K562 (cell line): Measurements from ENCODE around the gene CTNNBL1. TPM values are rescaled to one million over a fixed set of nuclear protein-coding genes. Genes with fewer than 3 reads are reported as not detected.

ENCODE experiments used
- ATAC-seq: fragments of 200-7000 bp; cut with Tn5 transposase; 3 replicates; pipeline ENCODE4 v1.9.1; 2020; ENCODE audit warnings: moderate library complexity
- BruUV-seq: library from RNA; stranded (reverse); fragments of 400-500 nt; replicated peaks from 2 replicates; lab custom pipeline; 2021; lab: Mats Ljungman, UMichigan
- CTCF ChIA-PET: fragments of 300-600 bp; formaldehyde crosslinking; extraction: SDS; loops from one replicate; lab custom pipeline; 2021; ENCODE audit warnings: low intra/inter-chr PET ratio; lab: Yijun Ruan, JAX
- POLR2A ChIA-PET: fragments of 300-600, 350-650 bp; sonication (Branson Sonifier 250); formaldehyde crosslinking; extraction: SDS; loops from one replicate; lab custom pipeline; 2021; ENCODE audit warnings: antibody characterized with exemption, inconsistent platforms; lab: Yijun Ruan, JAX
- DNase-seq, 4 experiments: peaks; one replicate each; pipeline versions ENCODE4 v3.0.0 to v3.0.0-alpha.2; 2011 to 2018; ENCODE audit warnings: low spot score in 3 of 4, mixed read lengths in 3 of 4; ENCODE audit errors: extremely low read depth in 1 of 4
- FAIRE-seq: peaks from 2 replicates; lab custom pipeline; 2011; peaks lifted over from hg19 to GRCh38; lab: Jason Lieb, UNC
- H2AFZ ChIP-seq: 2 replicates; pipeline ENCODE4 v1.6.0; 2011; ENCODE audit warnings: low read depth, low read length, control low read depth, inconsistent platforms
- H3K27ac ChIP-seq: fragments of 200-600 bp; 3 replicates; pipeline ENCODE4 v1.8.0; 2011; ENCODE audit warnings: low read depth, mild to moderate bottlenecking, control low read depth, inconsistent platforms, low read length, moderate library complexity, mixed read lengths; ENCODE audit errors: extremely low read depth
- H3K27me3 ChIP-seq, 2 experiments: fragments of 300-600 bp in 1 of 2; 2 replicates in 1 of 2; 3 replicates in 1 of 2; pipeline versions ENCODE4 v1.6.0 to v1.8.0; 2011; ENCODE audit warnings: inconsistent platforms in 2 of 2, low read length in 2 of 2, mild to moderate bottlenecking in 1 of 2, mixed read lengths in 1 of 2, moderate library complexity in 1 of 2; ENCODE audit not compliant: control insufficient read depth in 2 of 2, insufficient read depth in 2 of 2
- H3K36me3 ChIP-seq: fragments of 300-600 bp; 3 replicates; pipeline ENCODE4 v1.8.0; 2011; ENCODE audit warnings: mild to moderate bottlenecking, low read length, inconsistent platforms; ENCODE audit not compliant: control insufficient read depth, insufficient read depth
- H3K4me1 ChIP-seq, 2 experiments: fragments of 200-600 bp in 1 of 2; replicated peaks in 1 of 2; 2 replicates in 1 of 2; 3 replicates in 1 of 2; pipeline versions ENCODE4 v1.5.1 to v1.8.0; 2011; ENCODE audit warnings: inconsistent platforms in 2 of 2, low read length in 2 of 2, mild to moderate bottlenecking in 1 of 2, mixed read lengths in 1 of 2, moderate library complexity in 1 of 2; ENCODE audit not compliant: control insufficient read depth in 2 of 2, insufficient read depth in 2 of 2
- H3K4me2 ChIP-seq: 2 replicates; pipeline ENCODE4 v1.6.1; 2011; ENCODE audit warnings: low read length, control low read depth, inconsistent platforms, mixed read lengths; ENCODE audit not compliant: insufficient read depth
- H3K4me3 ChIP-seq: fragments of 200-600 bp; sonication (generic), shearing (Covaris generic); 2 replicates; pipeline ENCODE4 v1.5.1; 2016; ENCODE audit warnings: control low read depth, inconsistent platforms
- H3K79me2 ChIP-seq: fragments of 200-600 bp; 3 replicates; pipeline ENCODE4 v1.8.0; 2011; ENCODE audit warnings: low read length, inconsistent platforms; ENCODE audit not compliant: control insufficient read depth, insufficient read depth
- H3K9ac ChIP-seq, 2 experiments: 2 replicates each; pipeline versions ENCODE4 v1.6.0 to v1.6.1; 2011; ENCODE audit warnings: low read depth in 2 of 2, low read length in 2 of 2, control low read depth in 1 of 2, inconsistent platforms in 1 of 2, mild to moderate bottlenecking in 1 of 2, mixed read lengths in 1 of 2; ENCODE audit not compliant: insufficient read depth in 1 of 2
- H3K9me1 ChIP-seq: one replicate; pipeline ENCODE4 v1.6.0; 2011; ENCODE audit warnings: inconsistent platforms, mild to moderate bottlenecking, low read length, moderate library complexity; ENCODE audit not compliant: control insufficient read depth, insufficient read depth
- H3K9me3 ChIP-seq: replicated peaks from 2 replicates; pipeline ENCODE4 v1.5.1; 2011; ENCODE audit warnings: low read depth, low read length, inconsistent platforms; ENCODE audit not compliant: control insufficient read depth, insufficient read depth
- H4K20me1 ChIP-seq: replicated peaks from 2 replicates; pipeline ENCODE4 v1.6.1; 2011; ENCODE audit warnings: low read length, inconsistent platforms, mixed read lengths; ENCODE audit not compliant: control insufficient read depth, insufficient read depth
- BACH1 ChIP-seq: fragments of 200-800 bp; sonication (Bioruptor generic); IDR thresholded peaks from 2 replicates; pipeline ENCODE4 v1.6.1; 2016; ENCODE audit warnings: missing genetic modification characterization, missing compliant biosample characterization
- CBFA2T2 ChIP-seq: fragments of 450-650 bp; conservative IDR thresholded peaks from 2 replicates; pipeline ENCODE4 v1.6.1; 2017; ENCODE audit warnings: mild to moderate bottlenecking
- CHD2 ChIP-seq: IDR thresholded peaks from 2 replicates; pipeline ENCODE4 v1.6.1; 2011; ENCODE audit warnings: low read depth, low read length
- DMBX1 ChIP-seq: fragments of 250-450 bp; sonication (Bioruptor Pico); IDR thresholded peaks from 2 replicates; pipeline ENCODE4 v1.8.0; 2022; ENCODE audit warnings: inconsistent platforms, mild to moderate bottlenecking, moderate library complexity, borderline replicate concordance
- HNRNPLL ChIP-seq: fragments of 200-400 bp; formaldehyde crosslinking; IDR thresholded peaks from 2 replicates; pipeline ENCODE4 v1.6.1; 2017; ENCODE audit warnings: low read length, low read depth, mild to moderate bottlenecking; ENCODE audit not compliant: poor library complexity, severe bottlenecking
- NBN ChIP-seq: fragments of 450-650 bp; IDR thresholded peaks from 2 replicates; pipeline ENCODE4 v1.6.1; 2016; ENCODE audit warnings: low read depth, mild to moderate bottlenecking
- NONO ChIP-seq, 2 experiments: fragments of 200-400 bp in 1 of 2; fragments of 450-650 bp in 1 of 2; formaldehyde crosslinking in 1 of 2; IDR thresholded peaks; 2 replicates each; pipeline ENCODE4 v1.6.1; 2017; ENCODE audit warnings: low read depth in 2 of 2, mild to moderate bottlenecking in 2 of 2, moderate library complexity in 2 of 2, low read length in 1 of 2
- PCBP2 ChIP-seq: fragments of 200-400 bp; formaldehyde crosslinking; IDR thresholded peaks from 2 replicates; pipeline ENCODE4 v1.6.1; 2018; ENCODE audit warnings: low read length, low read depth, mild to moderate bottlenecking, moderate library complexity; ENCODE audit not compliant: poor library complexity, severe bottlenecking
- SMARCC2 ChIP-seq: fragments of 450-650 bp; IDR thresholded peaks from 2 replicates; pipeline ENCODE4 v1.6.1; 2017; ENCODE audit warnings: antibody characterized with exemption, moderate library complexity, mild to moderate bottlenecking, low read depth
- SRF ChIP-seq, 2 experiments: fragments of 250-450, 450-650 bp in 1 of 2; sonication (Bioruptor Pico) in 1 of 2; sonication (generic) in 1 of 2; formaldehyde crosslinking; IDR thresholded peaks; 2 replicates each; pipeline versions ENCODE4 v1.5.0 to v1.5.1; 2020 to 2022; ENCODE audit warnings: mild to moderate bottlenecking in 1 of 2, missing genetic modification reagents in 1 of 2
- TEAD2 ChIP-seq: fragments of 450-650 bp; IDR thresholded peaks from 2 replicates; pipeline ENCODE4 v1.6.1; 2016; ENCODE audit warnings: missing genetic modification characterization, control low read depth, missing compliant biosample characterization
- ZNF24 ChIP-seq: fragments of 450-650 bp; IDR thresholded peaks from 2 replicates; pipeline ENCODE4 v1.6.1; 2016
- WGBS: fragments of 100-300 bp; shearing (Covaris generic); methylation state at CpG from one replicate; pipeline ENCODE4 v1.1.6; 2016; ENCODE audit warnings: low coverage, mixed read lengths; ENCODE audit not compliant: insufficient coverage; ENCODE audit errors: missing lambda C conversion rate; 5-methylcytosine and 5-hydroxymethylcytosine counted together
- in situ Hi-C: fragments of 300-500 bp; cut with MboI; formaldehyde crosslinking; loops from 4 replicates; pipeline ENCODE4 v1.15.0; 2018; ENCODE audit warnings: inconsistent platforms, mixed read lengths
- intact Hi-C: fragments of 100-400 bp; cut with micrococcal nuclease; formaldehyde crosslinking; loops from 2 replicates; pipeline ENCODE4 v1.14.2; 2022
- polyA plus RNA-seq, 8 experiments: library from polyadenylated mRNA; depleted of rRNA in 4 of 8; stranded (reverse) in 5 of 8; unstranded in 3 of 8; fragments of >200 nt; fragmentation: Nextera tagmentation in 2 of 8; fragmentation: Illumina TruSeq in 1 of 8; extraction: Ambion mirVana in 2 of 8; extraction: Trizol in 1 of 8; gene quantifications; 2 replicates each; pipeline versions ENCODE4 v1.2.1 to v1.2.3, GENCODE V29; 2011 to 2014; ENCODE audit warnings: inconsistent platforms in 1 of 8, missing spikeins in 1 of 8
- total RNA-seq, 7 experiments: library from RNA; depleted of rRNA in 6 of 7; stranded (reverse); fragments of >200 nt in 6 of 7; fragmentation: Illumina TruSeq in 2 of 7; extraction: Trizol in 2 of 7; gene quantifications; 2 replicates each; pipeline versions ENCODE4 v1.2.1 to v1.2.3, GENCODE V29; 2011 to 2021; ENCODE audit warnings: low replicate concordance in 1 of 7
- TF ChIP-seq, protein P1 (sequence below): sonication (generic); formaldehyde crosslinking; IDR thresholded peaks from 2 replicates; pipeline ENCODE4 v1.8.1; 2023; ENCODE audit warnings: missing genetic modification reagents, mild to moderate bottlenecking, borderline replicate concordance
- TF ChIP-seq, protein P2 (sequence below), 3 experiments: fragments of 200-800 bp in 1 of 3; sonication (Bioruptor generic) in 1 of 3; sonication (generic) in 1 of 3; formaldehyde crosslinking in 1 of 3; IDR thresholded peaks; 2 replicates each; pipeline versions ENCODE4 v1.6.1 to v1.8.0; 2016 to 2022; ENCODE audit warnings: mild to moderate bottlenecking in 2 of 3, missing compliant biosample characterization in 2 of 3, missing genetic modification characterization in 2 of 3, missing genetic modification reagents in 1 of 3

CTNNBL1 gene
- total and polyA plus RNA-seq, 9 of the 15 experiments (the other 6 are each of a cell fraction or from before 2014, with no cell fraction given), result 32.4 to 85.6 (median 43.6) TPM

DNA sequence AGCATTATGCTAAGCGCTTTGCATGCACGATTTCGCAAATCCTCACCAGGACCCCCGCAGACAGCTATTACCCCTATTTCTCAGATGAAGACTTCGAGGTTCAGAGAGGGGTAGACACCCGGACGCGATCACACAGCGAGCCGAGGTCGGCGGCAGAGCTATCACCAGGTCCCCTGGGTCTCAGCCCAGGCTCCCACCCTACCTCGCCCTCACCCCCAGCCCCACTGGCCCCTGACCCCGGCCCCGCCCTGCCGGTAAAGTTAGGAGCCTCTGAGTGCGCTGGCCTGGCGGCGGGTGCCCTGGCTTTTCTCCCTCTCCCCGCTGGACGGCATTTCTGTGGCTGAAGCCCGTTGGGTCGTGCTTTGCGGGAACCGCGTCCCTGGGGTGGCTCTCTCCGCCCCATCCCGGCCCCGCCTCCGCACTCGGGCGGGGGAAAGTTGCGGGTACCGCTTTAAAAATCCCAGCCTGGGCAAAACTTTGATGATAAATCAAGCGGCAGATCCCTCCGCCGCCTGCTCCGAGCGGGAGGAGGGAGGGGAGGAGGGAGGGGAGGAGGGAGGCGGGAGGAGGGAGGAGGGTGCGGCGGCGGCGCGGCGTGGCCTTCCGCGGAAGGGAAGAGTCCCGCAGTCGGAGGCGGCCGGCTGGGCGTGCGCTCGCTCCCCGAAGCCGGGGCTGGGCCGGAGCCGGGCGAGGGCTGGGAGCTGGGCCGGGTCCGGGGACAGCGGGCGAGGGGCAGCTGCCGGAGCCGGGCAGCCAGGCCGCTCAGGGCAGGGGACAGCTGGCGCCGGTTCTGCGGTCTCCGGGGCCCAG lies 208.9 kb downstream of the CTNNBL1 start, which contains the start of gene VSTM2L:
VSTM2L (plus strand) TSS at position 624 of the 810 bp plus-strand sequence. CDS start 224 bp downstream, outside the sequence.
- FAIRE-seq (no peak), ATAC-seq (peak; percentile 13; the same call in 2 of the 3 replicates), DNase-seq (peak; percentile 30 to 47 (median 46))
- no peaks in the 10 kb centered on the region for H3K79me2 ChIP-seq
- no TSS peak for BruUV-seq
- H4K20me1 ChIP-seq, result peaks cover 8% of the 10 kb centered on the region
- H3K4me1 ChIP-seq, result peaks cover 0 to 13% of the 10 kb centered on the region in 2 experiments; a peak in 2 of 5 replicates
- CTCF ChIA-PET, result interaction anchor here (0.7 kb wide), 1 partner anchor 90 kb away, joined by 3 read pairs; no protein-coding TSS in a partner anchor
- peaks cover 3% of the 10 kb centered on the region for H3K9me1 ChIP-seq
- no peak within 1 kb of the TSS for H3K27ac ChIP-seq
- no peaks in the 10 kb centered on the region for H3K9me3 ChIP-seq
- intact Hi-C loops, result loop anchor here (1.0 to 5.0 kb wide), 3 partner anchors 91 to 320 kb away; no protein-coding TSS in a partner anchor
- peak within 1 kb of the TSS; percentile 32; the same call in 1 of the 2 replicates for H3K4me2 ChIP-seq
- no peaks in the 10 kb centered on the region; the same call in 2 of the 3 replicates for H3K36me3 ChIP-seq
- H2AFZ ChIP-seq, result no peak within 1 kb of the TSS
- POLR2A ChIA-PET, result interaction anchor here (1.2 kb wide), 1 partner anchor 15 kb away, joined by 3 read pairs; no protein-coding TSS in a partner anchor
- 10% methylated on average over 27 of the region's 71 CpGs for WGBS
- peak within 1 kb of the TSS; percentile 21; the same call in 1 of the 2 replicates for H3K4me3 ChIP-seq
- peaks cover 9 to 49% of the 10 kb centered on the region in 2 experiments; a peak in 4 of 5 replicates for H3K27me3 ChIP-seq
- in situ Hi-C loops, result no loop called here
- peak within 1 kb of the TSS in 1 of 2 experiments; percentile 28; a peak in 1 of 4 replicates for H3K9ac ChIP-seq
- TF ChIP-seq NONO (IDR thresholded peaks at IDR 0.05; ENCODE audit: low read depth in 2 of 2, low read length in 1 of 2), result no peak
- 0 out of 2 replicates have a peak, but pooled peaks have one; percentile 8 for TF ChIP-seq DMBX1 (CRISPR knock-in tag)
- no peak for TF ChIP-seq HNRNPLL
- TF ChIP-seq, protein P1, sequence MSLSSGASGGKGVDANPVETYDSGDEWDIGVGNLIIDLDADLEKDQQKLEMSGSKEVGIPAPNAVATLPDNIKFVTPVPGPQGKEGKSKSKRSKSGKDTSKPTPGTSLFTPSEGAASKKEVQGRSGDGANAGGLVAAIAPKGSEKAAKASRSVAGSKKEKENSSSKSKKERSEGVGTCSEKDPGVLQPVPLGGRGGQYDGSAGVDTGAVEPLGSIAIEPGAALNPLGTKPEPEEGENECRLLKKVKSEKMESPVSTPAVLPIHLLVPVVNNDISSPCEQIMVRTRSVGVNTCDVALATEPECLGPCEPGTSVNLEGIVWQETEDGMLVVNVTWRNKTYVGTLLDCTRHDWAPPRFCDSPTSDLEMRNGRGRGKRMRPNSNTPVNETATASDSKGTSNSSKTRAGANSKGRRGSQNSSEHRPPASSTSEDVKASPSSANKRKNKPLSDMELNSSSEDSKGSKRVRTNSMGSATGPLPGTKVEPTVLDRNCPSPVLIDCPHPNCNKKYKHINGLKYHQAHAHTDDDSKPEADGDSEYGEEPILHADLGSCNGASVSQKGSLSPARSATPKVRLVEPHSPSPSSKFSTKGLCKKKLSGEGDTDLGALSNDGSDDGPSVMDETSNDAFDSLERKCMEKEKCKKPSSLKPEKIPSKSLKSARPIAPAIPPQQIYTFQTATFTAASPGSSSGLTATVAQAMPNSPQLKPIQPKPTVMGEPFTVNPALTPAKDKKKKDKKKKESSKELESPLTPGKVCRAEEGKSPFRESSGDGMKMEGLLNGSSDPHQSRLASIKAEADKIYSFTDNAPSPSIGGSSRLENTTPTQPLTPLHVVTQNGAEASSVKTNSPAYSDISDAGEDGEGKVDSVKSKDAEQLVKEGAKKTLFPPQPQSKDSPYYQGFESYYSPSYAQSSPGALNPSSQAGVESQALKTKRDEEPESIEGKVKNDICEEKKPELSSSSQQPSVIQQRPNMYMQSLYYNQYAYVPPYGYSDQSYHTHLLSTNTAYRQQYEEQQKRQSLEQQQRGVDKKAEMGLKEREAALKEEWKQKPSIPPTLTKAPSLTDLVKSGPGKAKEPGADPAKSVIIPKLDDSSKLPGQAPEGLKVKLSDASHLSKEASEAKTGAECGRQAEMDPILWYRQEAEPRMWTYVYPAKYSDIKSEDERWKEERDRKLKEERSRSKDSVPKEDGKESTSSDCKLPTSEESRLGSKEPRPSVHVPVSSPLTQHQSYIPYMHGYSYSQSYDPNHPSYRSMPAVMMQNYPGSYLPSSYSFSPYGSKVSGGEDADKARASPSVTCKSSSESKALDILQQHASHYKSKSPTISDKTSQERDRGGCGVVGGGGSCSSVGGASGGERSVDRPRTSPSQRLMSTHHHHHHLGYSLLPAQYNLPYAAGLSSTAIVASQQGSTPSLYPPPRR (CRISPR knock-in tag), result no peak
- no peak for TF ChIP-seq BACH1 (tag)
- TF ChIP-seq TEAD2 (tag), result no peak
- TF ChIP-seq PCBP2, result peak; percentile 49
- TF ChIP-seq CHD2, result no peak
- 0 out of 2 replicates have a peak, but pooled peaks have one; percentile 4 for TF ChIP-seq NBN
- no peak for TF ChIP-seq SRF (CRISPR knock-in tag; IDR thresholded peaks at IDR 0.05)
- TF ChIP-seq SMARCC2, result no peak
- TF ChIP-seq ZNF24, result no peak
- TF ChIP-seq, protein P2, sequence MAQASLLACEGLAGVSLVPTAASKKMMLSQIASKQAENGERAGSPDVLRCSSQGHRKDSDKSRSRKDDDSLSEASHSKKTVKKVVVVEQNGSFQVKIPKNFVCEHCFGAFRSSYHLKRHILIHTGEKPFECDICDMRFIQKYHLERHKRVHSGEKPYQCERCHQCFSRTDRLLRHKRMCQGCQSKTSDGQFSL (CRISPR knock-in tag; IDR thresholded peaks at IDR 0.05), result no peak
- TF ChIP-seq, protein P2 (tag; IDR thresholded peaks at IDR 0.05), result no peak
- TF ChIP-seq CBFA2T2, result no peak
